NK-92 treated with Interleukin-12 subunit alpha and Interleukin-12 subunit beta, amount 100 ng/mL, for 24 hours (cell line): ENCODE measurements around the gene ASPSCR1.

Experiments used
- DNase-seq: peaks from one replicate; lab custom pipeline; 2025; lab: John Stamatoyannopoulos, UW

ASPSCR1 gene

DNA sequence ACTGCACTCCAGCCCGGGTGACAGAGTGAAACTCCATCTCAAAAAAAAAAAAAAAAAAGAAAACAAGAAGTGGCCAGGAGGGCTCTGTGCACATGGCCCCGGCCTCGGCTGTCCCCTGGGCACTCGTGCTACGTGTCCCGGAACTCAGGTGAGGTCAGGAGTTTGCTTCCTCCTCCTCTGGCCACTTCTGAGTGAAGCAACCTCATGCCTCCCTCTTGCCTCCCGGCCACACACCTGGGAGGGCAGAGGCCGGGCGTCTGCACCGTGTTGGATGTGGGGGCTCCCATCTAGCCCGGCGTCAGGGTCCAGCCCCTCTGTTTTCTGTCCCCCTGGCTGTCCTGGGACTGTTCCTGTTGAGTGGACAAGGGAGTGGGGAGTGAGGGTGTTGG, 22.2 kb downstream of the ASPSCR1 start:
- DNase-seq, result no peak

DNA sequence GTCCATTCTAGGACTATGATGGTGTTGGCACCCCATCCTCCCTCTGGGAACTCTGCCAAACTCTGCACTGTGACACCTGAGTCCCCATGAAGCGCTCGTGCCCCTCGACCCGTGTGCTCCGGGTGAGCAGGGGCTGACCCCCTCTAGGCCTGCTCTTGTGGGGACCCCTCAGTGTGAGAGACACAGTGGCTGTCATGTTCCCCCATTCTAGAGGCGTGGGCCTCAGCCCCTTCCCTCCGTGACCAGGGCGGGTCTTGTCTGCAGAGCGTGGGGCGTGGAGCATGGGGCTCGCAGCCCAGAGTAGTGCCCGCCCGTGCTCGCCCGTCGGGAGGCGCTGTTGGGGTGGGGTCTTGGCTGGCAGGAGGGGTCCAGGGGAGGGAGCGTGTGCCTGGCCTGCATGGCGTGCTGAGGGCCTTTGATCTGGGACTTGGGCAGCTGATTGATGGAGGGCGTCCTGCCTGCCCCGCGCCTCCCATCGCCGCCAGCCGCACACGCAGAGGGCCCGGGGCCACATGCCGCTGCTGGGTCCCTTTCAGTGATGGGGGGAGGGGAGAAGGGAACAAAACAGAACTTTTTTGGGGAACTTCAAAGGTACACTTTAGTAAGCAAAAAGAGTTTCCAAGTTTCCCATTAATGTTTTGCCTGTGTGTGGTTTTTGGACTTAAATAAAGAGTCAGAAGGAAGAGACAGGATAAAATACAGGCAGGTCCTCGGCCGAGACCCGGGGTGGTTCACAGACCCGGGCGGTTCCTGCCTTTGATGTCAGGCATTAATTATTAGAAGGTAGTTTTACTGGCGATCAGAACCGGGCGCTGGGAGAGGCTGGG, 22.8 kb downstream of the ASPSCR1 start:
- no peak for DNase-seq

DNA sequence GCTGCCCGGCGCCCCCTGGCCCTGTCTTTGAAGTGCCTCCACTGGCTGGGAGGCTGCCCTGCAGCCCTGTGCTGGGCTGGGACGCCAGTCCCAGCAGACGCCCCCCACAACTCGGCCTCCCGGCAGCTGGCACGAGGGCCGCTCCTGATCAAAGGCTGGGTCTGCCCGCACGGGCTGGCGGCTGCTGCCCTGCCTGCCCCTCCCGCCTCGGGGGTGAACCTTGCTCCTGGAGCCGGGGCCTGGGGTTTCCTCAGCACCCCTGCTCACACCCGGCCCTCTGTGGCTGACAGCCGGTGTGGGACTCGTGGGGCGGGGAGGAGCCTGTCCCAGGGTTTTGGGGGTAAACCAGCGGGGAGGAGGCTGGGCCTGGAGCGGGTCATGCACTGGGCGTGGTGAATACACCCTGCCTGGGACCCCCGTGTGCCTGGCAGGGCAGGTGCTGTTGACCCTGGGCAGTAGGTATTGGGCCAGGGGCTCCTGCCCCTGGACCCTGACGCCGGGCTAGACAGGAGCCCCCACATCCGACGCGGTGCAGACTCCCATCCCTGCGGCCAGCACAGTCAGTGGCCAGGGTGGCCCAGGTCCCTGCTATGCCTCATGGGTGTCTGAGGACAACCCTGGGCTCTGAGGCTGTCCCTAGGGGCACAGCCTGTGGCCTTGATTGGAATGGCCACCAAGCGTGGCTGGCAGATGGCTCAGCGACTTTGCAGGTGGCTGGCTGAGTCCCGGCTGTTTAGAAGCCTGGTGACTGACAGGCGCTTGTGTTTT, 23.6 kb downstream of the ASPSCR1 start:
- DNase-seq, result no peak

DNA sequence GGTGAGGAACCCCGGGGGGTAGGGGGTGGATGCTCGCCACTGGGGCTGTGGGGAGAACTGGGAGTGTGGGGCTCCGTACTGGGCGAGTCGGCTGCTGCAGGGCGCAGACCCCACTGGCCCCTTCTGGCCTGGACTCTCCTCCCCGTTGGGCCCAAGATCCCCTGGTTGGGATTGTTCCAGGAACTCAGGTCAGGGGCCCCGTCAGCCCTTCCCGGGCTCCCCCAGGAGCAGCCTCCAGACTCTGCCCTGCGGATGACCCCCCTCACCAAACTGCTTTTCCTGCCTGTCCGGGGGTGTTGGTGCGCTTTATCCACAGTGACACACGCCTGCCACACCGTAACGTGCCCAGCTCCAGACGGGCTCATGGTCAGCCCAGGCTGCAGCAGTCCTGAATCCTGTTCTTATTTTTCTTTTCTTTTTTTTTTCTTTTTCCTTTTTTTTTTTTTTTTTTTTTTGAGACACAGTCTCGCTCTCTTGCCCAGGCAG, 24.2 kb downstream of the ASPSCR1 start:
- no peak for DNase-seq

DNA sequence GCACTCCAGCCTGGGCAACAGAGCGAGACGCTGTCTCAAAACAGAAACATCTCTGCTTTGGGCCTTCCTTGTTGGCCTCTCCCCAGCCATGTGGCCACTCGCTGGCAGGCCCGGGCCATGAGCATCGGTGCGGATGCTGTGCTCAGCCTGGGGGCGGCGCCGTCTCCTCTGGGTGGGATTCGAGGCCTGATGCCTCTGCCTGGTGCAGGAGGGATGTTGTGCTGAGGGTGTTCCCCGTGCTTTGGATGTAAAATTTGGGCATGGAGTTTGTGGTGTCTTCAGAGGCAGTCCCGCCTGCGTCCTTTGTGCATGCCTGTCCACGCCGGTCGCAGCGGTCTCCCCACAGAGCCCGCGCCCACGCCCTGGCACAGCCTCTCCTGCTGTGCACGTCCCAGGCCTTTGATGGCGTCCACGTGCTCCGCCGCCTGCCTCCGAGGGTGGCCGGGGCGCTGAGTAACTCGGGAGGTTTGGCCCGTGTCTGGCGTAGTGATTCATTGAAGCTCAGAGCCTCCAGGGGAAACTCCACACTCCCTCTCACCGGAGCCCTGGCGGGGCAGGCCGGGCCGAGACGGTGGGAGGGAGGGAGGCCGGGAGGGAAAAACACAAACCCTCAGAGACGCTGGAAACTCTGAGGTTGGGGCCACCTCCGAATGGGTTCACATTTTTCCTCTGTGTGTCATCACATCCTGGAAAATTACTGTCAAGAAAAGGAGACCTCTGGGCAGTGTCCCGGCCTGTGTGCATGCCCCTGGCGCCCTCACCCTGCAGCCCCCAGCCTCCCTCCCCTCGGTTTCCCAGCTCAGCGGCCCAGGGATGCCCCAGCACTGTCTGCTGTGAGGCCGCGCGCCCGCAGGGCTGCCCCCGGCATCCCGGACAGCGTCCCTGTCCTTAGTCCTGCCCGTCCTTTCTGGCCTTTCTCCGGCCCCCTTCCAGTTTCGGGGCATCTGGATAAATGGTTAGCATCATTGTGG, 26.3 kb downstream of the ASPSCR1 start:
- DNase-seq, result no peak

DNA sequence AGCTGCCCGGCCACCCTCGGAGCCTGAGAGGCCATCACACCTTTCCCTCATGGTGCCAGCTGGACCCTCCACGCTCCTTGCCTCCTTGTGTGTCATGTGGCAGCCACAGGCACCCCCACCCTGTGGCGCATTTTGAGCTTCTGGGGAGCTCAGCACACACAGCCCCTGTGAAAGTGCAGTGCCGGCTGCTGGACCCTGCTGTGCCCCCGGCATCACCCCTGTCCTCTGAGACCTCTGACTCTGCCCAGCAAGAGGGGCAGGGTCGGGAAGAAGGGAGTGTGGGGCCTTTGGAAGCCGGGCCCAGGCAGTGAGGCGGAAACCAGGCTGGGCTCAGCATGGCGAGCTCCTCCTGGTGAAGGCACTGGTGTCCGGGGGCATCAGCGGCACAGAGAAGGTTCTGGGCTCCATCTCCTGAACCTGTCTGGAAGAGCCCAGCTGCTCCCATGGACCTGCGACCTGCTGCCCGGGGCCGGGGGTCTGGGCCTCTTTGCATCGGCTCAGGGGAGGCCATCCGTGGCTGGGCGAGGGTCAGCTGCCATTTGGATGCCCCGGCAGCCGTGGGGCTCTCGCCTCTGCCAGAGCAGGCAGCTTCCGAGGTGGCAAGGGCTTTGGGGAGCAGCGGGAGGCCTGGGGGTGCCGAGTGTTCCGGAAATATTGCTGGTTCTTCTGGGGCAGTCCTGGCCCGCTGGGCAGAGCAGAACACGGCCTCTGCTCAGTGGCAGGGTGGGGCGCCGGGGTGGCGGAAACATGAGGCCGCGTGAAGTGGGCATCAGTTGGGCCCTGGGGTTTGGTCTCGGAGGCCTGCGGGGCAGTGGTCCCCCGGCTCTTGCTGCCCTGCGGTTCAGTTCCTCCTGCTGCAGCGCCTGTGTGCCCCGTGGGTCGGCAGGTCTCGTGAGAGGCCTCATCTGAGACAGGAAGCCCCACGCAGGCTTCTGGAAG, 27.4 kb downstream of the ASPSCR1 start:
- DNase-seq, result no peak

DNA sequence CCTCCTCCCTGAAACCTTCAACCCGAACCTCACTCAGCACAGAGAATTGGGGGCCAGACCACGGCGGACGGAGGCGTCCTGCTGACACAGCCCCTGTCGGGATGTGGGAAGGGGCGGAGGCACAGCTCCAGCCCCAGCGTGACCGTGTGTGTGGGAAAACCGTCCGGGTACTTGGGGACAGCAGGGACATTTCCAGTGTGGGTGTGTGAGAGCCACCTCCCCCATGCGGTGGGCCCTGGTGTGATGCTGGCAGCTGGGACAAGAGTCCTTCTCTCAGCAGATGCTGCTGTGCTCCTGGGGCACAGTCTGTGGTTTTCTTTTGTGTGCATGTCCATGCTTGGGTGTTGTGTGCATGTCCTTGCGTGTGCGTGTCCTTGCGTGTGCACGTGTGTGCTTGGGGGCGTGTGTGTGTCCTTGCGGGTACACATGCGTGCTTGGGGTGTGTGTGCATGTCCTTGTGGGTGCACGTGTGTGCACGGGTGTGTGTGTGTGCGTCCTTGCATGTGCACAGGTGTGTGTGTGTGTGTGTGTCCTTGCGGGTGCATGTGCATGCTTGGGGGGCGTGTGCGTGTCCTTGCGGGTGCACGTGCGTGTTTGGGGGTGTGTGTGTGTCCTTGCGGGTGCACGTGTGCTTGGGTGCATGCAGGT, 28.4 kb downstream of the ASPSCR1 start:
- no peak for DNase-seq

DNA sequence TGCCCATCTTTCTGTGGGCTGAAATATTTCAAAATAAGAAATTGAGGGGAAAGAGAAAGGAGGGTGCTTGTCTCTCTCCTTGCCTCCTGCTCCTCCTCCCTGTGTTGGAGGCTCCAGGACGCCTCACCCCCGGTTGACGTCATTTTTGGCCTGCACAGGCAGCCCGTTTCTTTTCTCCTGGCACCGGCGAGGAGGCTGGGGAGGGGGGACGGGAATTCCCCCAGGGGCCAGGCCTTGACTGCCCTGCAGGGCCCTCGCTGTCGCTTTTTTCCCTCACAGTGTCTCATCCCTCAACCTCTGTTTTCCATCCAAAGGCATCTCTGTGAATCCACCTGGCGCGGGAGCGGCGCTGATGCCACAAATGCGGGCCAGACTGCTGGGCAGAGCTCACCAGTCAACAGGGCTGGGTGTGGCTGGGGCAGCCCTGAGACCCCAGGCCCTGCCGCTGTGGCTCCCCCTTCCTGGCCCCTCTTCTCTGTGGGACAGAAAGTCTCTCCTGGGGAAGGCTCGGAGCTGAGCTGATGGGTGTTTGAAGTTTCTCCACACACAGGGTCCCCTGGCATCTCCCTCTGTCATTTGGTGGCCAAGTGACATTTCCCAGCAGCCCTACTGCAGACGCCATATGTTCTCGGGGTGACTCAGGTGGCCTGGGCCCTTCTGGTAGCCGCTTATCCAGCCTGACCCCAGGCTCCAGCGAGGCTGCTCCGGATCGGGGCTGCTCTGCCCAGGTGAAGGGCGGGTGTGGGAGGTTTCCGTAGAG, 29.2 kb downstream of the ASPSCR1 start:
- no peak for DNase-seq

DNA sequence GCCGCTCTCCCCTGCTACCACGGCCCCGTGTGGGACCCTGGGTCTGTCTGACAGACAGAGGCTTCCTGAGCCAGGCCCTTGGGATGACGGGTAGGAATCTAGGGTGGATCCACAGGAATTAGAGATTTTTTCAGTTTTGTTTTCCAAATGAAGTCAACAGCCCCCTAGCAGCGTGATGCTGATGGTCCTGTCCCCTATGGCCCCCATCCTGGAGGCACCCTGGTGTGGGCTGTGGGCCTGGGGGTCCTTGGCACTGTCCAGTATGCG, 29.7 kb downstream of the ASPSCR1 start:
- no peak for DNase-seq

DNA sequence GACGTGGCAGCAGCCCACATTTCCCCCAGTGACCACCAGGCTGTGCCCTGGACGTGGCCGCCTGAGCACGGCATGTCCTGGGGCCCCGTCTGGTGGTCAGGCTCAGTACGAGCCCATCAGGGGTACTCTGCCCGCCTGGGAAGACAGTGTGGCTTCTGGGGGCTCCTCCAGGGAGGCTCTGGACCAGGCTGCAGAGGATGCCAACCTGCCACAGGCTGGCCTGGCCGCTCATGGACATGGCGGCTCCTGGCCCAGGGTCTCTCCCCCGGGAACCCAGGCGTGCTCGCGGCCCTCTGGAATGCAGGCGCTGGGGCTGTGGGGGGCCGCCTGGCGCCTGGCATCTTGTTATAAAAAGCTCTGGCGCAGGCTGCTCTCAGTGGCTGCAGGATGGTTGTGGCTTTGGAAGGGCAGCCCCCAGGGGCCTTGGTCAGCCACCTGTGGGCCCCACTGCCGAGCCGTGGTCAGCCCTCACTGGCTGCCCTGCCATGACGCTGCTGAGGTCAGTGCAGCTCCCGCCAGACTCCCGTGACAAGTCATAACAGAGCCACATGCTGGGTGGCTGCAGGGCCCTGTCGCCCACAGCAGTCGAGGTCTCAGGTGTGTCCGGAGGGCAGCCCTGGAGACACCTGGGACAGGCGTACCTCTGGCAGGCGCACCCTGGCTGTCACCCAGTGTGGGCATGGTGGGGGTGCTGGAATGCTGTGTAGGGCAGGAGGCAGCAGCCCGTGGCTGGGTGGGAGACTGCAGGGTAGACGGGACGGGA, 30.2 kb downstream of the ASPSCR1 start:
- no peak for DNase-seq

DNA sequence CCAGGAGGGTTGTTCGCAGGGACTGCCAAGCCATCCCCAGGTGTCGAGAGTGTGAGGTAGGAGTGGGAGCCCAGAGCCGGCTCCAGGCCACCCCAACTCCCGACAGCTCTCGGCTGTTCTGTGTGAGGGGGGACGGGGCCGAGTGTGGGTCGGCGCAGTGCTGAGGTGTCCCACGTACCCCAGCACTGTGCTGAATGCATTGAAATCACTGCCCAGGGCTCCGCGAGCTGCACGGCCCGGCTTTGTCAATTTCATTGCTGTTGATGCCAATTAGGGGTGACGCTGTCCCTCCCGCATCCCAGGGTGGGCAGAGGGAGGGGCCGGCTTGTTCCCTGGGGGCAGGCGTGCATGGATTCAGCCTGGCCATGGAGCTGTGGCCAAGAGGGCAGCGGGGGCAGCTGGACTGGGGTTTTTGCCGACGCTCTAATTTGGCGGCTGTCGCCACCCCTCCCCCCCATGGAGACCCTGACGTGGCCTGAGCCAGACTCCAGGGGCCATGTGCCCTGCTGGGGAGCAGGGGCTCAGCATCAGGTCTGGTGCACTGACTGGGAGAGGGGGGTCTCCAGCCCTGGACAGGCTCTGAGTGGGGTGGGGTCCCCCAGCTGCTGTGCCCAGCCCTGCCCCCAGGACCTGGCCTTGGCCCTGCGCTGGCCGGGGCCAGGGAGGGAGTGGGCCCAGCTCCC, 31.0 kb downstream of the ASPSCR1 start:
- no peak for DNase-seq

DNA sequence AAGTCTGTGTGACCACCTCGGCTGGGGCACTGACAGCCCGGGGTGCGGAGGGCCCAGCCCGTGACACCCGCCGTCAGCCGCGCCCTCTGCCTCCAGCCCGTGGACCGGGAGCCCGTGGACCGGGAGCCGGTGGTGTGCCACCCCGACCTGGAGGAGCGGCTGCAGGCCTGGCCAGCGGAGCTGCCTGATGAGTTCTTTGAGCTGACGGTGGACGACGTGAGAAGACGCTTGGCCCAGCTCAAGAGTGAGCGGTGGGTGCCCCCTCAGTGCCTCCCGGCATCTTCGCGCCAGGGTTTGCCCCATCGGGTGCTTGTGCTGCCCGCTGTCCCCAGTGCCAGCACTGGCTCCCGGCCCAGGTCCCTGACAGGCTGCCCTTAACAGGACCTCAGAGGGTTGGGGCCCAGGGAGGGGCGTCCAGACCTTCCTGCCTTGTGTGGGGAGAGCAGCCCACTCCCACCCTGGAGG, 31.5 kb downstream of the ASPSCR1 start:
- no peak for DNase-seq

DNA sequence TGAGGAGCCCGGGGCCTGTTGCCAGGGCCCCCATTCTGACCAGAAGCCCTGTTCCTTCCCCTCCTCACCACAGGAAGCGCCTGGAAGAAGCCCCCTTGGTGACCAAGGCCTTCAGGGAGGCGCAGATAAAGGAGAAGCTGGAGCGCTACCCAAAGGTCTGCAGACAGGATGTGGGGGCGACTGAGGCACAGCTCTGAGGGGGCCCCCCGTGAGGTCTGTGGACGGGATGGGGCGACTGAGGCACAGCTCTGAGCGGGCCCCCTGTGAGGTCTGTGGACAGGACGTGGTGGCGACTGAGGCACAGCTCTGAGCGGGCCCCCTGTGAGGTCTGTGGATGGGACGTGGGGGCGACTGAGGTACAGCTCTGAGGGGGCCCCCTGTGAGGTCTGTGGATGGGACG, 32.0 kb downstream of the ASPSCR1 start:
- DNase-seq, result no peak

DNA sequence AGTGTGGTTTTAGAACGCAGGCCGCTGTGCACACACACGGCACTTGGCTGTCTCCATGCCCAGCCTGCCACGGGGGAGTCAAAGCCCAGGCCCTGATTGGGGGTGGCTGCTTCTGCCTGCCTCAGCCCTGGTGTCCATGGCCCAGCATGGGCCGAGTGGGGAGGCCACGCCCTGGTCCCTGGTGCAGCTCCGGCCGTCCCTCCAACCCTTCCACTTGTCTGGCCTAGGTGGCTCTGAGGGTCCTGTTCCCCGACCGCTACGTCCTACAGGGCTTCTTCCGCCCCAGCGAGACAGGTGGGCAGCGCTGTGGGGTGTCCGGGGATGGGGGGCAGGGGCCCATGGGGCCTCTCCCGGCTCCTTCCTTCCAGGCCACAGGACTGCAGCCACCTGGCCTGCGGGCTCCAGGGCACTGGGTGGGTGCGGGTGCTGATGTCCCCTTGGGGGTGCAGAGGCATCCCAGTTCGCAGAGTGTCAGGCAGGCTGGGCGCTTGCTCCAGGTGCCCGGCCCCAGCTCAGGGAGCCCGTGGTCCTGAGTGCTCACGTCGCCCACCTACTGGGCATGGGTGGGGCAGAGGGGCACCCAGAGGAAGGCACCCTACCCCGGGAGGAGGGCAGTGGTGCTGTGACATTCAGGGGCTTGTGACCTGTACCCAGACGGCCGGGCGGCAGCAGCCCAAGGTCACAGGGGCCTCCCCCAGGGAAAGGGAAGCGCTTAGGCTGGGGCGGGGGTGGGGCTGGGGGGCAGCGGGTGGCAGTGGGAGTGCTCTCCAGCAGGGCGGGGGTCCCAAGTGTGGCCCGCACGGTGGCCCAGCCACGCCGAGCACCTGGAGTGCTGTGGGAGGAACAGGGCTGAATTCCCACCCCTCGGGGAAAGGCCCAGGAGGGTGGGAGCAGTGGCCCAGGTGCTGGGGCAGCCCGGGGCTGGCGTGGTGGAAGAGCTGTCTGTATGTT, 33.4 kb downstream of the ASPSCR1 start:
- no peak for DNase-seq

DNA sequence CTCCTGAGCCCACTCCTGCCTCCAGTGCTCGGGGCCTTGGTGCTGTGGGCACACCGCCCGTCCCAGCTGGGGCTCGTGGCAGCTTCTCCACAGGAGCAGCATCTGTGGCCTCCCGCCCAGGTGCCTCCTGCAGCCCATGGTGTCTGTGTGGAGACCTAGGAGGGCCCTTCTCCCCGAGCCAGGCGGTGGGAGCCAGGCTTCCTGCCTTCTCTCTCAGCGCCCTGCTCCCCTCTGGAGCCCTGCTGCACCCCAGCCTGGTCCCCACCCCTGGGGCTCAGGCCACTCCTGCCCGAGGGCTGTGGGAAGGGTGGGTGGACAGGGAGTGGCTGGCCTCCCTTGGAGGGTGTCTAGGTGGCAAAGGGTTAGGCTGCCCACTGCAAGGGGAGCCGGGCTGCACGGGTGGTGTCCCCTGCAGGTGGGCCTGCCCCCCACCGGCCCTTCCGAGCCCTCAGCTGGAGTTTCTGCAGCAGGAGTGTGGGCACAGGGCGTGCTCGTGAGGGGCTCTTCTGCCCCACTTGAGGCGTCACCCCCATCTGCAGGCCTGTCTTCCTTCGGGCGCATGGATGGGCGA, 34.3 kb downstream of the ASPSCR1 start:
- DNase-seq, result no peak

DNA sequence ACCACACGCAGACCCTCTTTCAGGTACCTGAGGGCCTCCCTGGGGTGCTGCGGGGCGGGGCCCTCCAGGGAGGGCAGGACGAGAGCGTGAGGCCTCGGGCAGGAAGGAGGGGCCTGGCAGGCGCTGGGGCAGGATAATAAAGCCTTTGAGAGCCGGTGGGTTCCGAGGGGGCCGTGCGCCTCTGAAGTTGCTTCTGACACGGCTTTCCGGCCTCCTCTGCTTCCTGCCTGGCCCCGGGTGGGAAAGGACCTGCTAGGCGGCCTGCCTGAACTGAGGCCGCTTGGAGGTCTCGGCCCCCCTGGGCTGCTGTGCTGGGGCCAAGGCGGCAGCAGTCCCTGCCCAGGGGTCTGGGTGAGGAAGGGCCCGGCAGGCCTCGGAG, 34.8 kb downstream of the ASPSCR1 start:
- no peak for DNase-seq
